ENCODE data around the gene PAPOLG.

DNA sequence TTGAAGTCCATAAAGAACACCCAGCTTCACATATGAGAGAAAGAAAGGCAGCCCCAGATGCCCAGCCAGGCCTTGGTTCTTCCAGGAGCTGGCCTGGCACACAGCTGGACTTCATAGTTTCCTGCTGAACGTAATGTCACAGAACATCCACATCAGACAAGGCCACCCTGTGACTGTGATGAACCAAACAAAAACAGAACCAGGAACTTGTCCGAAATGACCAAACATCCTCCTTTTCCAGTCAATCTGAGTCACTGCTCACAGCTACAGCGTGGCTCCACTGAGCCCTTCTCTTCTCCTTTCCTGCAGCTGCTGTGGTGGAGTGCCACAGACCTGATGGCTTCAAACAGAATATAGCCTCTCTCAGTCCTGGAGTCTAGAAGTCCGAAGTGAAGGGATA lies 45.4 kb upstream of the PAPOLG start:
- TF ChIP-seq, protein P1, sequence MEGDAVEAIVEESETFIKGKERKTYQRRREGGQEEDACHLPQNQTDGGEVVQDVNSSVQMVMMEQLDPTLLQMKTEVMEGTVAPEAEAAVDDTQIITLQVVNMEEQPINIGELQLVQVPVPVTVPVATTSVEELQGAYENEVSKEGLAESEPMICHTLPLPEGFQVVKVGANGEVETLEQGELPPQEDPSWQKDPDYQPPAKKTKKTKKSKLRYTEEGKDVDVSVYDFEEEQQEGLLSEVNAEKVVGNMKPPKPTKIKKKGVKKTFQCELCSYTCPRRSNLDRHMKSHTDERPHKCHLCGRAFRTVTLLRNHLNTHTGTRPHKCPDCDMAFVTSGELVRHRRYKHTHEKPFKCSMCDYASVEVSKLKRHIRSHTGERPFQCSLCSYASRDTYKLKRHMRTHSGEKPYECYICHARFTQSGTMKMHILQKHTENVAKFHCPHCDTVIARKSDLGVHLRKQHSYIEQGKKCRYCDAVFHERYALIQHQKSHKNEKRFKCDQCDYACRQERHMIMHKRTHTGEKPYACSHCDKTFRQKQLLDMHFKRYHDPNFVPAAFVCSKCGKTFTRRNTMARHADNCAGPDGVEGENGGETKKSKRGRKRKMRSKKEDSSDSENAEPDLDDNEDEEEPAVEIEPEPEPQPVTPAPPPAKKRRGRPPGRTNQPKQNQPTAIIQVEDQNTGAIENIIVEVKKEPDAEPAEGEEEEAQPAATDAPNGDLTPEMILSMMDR (IDR thresholded peaks at IDR 0.05) = no peak
- no peak for TF ChIP-seq POLR2A (IDR thresholded peaks at IDR 0.05)
